ENCODE measurements around the gene PITX1.

DNA sequence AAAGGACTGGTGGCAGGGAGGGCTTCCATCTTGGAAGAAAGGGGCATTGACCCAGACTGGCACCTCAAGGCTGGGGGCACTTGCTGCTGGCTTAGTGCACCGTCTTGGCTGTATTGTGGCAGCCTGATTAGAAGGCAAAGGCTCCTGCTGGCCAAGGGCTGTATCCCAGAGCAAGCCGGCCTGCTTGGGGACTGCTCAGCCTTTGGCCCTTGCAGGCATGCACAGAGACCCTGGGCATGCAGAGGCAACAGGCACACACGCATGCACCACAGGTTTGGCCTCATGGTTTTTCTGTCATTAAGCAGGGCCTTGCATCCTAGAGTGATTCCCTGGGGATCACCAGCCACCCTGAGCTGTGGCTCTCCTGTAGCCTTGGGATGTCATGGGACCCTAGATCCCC is 29.0 kb downstream of the PITX1 start:
- TF ChIP-seq POLR2A (IDR thresholded peaks at IDR 0.05) (no peak), CTCF (IDR thresholded peaks at IDR 0.05) (no peak)
